HepG2 (cell line): Measurements from ENCODE around the gene GOLPH3.

Experiments
- CTCF ChIP-seq: sonication (generic); formaldehyde crosslinking; IDR thresholded peaks from 2 replicates; pipeline ENCODE4 v1.5.0; 2020; ENCODE audit warnings: mild to moderate bottlenecking, missing genetic modification reagents, moderate library complexity
- DNMT1 ChIP-seq: sonication (generic); formaldehyde crosslinking; IDR thresholded peaks from 2 replicates; pipeline ENCODE4 v1.5.1; 2020; ENCODE audit warnings: mild to moderate bottlenecking, missing genetic modification reagents
- GABPA ChIP-seq, 2 experiments: IDR thresholded peaks; 2 replicates each; pipeline ENCODE4 v1.6.1; 2011 to 2016; ENCODE audit warnings: low read depth in 2 of 2, low read length in 1 of 2, missing biosample characterization in 1 of 2, missing genetic modification characterization in 1 of 2
- HNRNPLL ChIP-seq: fragments of 200-400 bp; formaldehyde crosslinking; IDR thresholded peaks from 2 replicates; pipeline ENCODE4 v1.6.1; 2017; ENCODE audit warnings: mild to moderate bottlenecking, low read depth, low read length; ENCODE audit not compliant: poor library complexity, severe bottlenecking
- MBD4 ChIP-seq: IDR thresholded peaks from 2 replicates; pipeline ENCODE4 v1.6.1; 2012; ENCODE audit warnings: low read length, inconsistent platforms, borderline replicate concordance
- MTA1 ChIP-seq: sonication (generic); formaldehyde crosslinking; IDR thresholded peaks from 2 replicates; pipeline ENCODE4 v1.4.0; 2020; ENCODE audit warnings: missing genetic modification reagents, mild to moderate bottlenecking, borderline replicate concordance
- POLR2A ChIP-seq, 2 experiments: IDR thresholded peaks; 2 replicates each; pipeline ENCODE4 v1.6.1; 2011; ENCODE audit warnings: low read depth in 2 of 2, low read length in 2 of 2, mild to moderate bottlenecking in 1 of 2, moderate library complexity in 1 of 2; ENCODE audit not compliant: insufficient read depth in 1 of 2
- TAF1 ChIP-seq: sonication (generic); formaldehyde crosslinking; IDR thresholded peaks from 2 replicates; pipeline ENCODE4 v1.4.0; 2020; ENCODE audit warnings: missing genetic modification reagents
- TCF7L2 ChIP-seq: IDR thresholded peaks from 2 replicates; pipeline ENCODE4 v1.6.1; 2011; ENCODE audit warnings: mild to moderate bottlenecking, low read depth, low read length, moderate library complexity
- THAP7 ChIP-seq: sonication (generic); formaldehyde crosslinking; IDR thresholded peaks from 2 replicates; pipeline ENCODE4 v1.8.1; 2023; ENCODE audit warnings: mild to moderate bottlenecking, missing genetic modification reagents
- ZNF501 ChIP-seq: sonication (generic); formaldehyde crosslinking; IDR thresholded peaks from 2 replicates; pipeline ENCODE4 v1.5.1; 2020; ENCODE audit warnings: mild to moderate bottlenecking, moderate library complexity, missing genetic modification reagents
- ZNF512 ChIP-seq: sonication (generic); formaldehyde crosslinking; IDR thresholded peaks from 2 replicates; pipeline ENCODE4 v1.4.0; 2020; ENCODE audit warnings: mild to moderate bottlenecking, missing genetic modification reagents

DNA sequence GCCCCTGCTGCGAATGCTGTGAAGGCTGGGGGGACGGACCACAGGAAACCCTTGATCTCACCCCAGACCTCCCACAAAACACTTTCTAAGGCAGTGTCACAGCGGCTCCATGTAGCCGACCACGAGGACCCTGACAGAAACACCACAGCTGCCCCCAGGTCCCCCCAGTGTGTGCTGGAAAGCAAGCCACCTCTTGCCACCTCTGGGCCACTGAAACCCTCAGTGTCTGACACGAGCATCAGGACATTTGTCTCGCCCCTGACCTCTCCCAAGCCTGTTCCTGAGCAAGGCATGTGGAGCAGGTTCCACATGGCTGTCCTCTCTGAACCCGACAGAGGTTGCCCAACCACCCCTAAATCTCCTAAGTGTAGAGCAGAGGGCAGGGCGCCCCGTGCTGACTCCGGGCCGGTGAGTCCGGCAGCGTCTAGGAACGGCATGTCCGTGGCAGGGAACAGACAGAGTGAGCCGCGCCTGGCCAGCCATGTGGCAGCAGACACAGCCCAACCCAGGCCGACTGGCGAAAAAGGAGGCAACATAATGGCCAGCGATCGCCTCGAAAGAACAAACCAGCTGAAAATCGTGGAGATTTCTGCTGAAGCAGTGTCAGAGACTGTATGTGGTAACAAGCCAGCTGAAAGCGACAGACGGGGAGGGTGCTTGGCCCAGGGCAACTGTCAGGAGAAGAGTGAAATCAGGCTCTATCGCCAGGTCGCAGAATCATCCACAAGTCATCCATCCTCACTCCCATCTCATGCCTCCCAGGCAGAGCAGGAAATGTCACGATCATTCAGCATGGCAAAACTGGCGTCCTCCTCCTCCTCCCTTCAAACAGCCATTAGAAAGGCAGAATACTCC, 84.7 kb downstream of the GOLPH3 start:
- no peak for TF ChIP-seq MBD4
- no peak for TF ChIP-seq HNRNPLL
- TF ChIP-seq MTA1 (CRISPR knock-in tag): no peak
- no peak for TF ChIP-seq THAP7 (CRISPR knock-in tag)
- no peak for TF ChIP-seq ZNF512 (CRISPR knock-in tag)
- no peak for TF ChIP-seq DNMT1 (CRISPR knock-in tag)
- TF ChIP-seq ZNF501 (CRISPR knock-in tag): no peak
- no peak for TF ChIP-seq CTCF (CRISPR knock-in tag)
- TF ChIP-seq POLR2A (IDR thresholded peaks at IDR 0.05; ENCODE audit: insufficient read depth in 1 of 2, low read depth in 2 of 2, low read length in 2 of 2): no peak
- TF ChIP-seq GABPA (IDR thresholded peaks at IDR 0.05; ENCODE audit: low read depth, low read length): no peak
- TF ChIP-seq GABPA (CRISPR knock-in tag; IDR thresholded peaks at IDR 0.05; ENCODE audit: low read depth): no peak
- no peak for TF ChIP-seq TAF1 (CRISPR knock-in tag)
- no peak for TF ChIP-seq TCF7L2
